Activated CD4-positive, alpha-beta memory T cell treated with anti-CD3 and anti-CD28 coated beads for 36 hours (primary cell): ENCODE measurements around the gene KDF1. TPM values are rescaled to one million over a fixed set of nuclear protein-coding genes. Genes with fewer than 3 reads are reported as not detected.
"Not testable (repeated sequence)": the region's sequence is repeated elsewhere in the genome, so short reads cannot be mapped to it uniquely, and the experiment has no call there.

ENCODE experiments used
- CTCF ChIA-PET: fragments of 350-600 bp; sonication (Branson Sonifier 250); formaldehyde crosslinking; loops from one replicate; lab custom pipeline; 2021; ENCODE audit warnings: antibody characterized with exemption, inconsistent platforms; lab: Charles Lee
- POLR2A ChIA-PET: fragments of 350-600 bp; sonication (Branson Sonifier 250); formaldehyde crosslinking; loops from one replicate; lab custom pipeline; 2021; ENCODE audit warnings: antibody characterized with exemption; lab: Charles Lee
- DNase-seq: peaks from one replicate; pipeline ENCODE4 v3.0.0-alpha.2; 2020
- H3K27ac Mint-ChIP-seq: one replicate; pipeline ENCODE4 v1.8.0; 2021; ENCODE audit warnings: mixed read lengths
- H3K27me3 Mint-ChIP-seq: one replicate; pipeline ENCODE4 v1.8.0; 2021; ENCODE audit warnings: mixed read lengths
- H3K36me3 Mint-ChIP-seq: one replicate; pipeline ENCODE4 v1.8.0; 2021; ENCODE audit warnings: mixed read lengths
- H3K4me1 Mint-ChIP-seq: one replicate; pipeline ENCODE4 v1.8.0; 2021; ENCODE audit warnings: low read depth, mixed read lengths
- H3K4me3 Mint-ChIP-seq: one replicate; pipeline ENCODE4 v1.8.0; 2021; ENCODE audit warnings: mild to moderate bottlenecking, mixed read lengths
- H3K9me3 Mint-ChIP-seq: one replicate; pipeline ENCODE4 v1.8.0; 2021; ENCODE audit warnings: mixed read lengths
- intact Hi-C: fragments of 100-400 bp; cut with micrococcal nuclease; formaldehyde crosslinking; loops from one replicate; pipeline ENCODE4 v1.15.1; 2023
- total RNA-seq, 2 experiments: library from RNA; stranded (reverse); gene quantifications; one replicate each; pipeline ENCODE4 v1.2.3, GENCODE V29; 2021

Gene KDF1
- total RNA-seq, 2 experiments from 2014 or later, result not detected

- intact Hi-C loops, result loop anchor here (10.0 kb wide), 1 partner anchor 53 kb away; no protein-coding TSS in a partner anchor
- Mint-ChIP-seq H3K27me3 (peaks cover 33% of the 10 kb centered on the region), H3K4me3 (no peak overlapping the region), H3K36me3 (no peaks in the 10 kb centered on the region), H3K27ac (no peak overlapping the region), H3K4me1 (peaks cover 16% of the 10 kb centered on the region), H3K9me3 (no peaks in the 10 kb centered on the region)
- DNase-seq, result peak; percentile 43
- POLR2A ChIA-PET, result no interaction called here
- CTCF ChIA-PET, result interaction anchor here (1.5 kb wide), 1 partner anchor 54 kb away, joined by 3 read pairs; no protein-coding TSS in a partner anchor
Observed at GRCh38 chr1:26991310-26992116, 31.2 kb upstream of the KDF1 start.

- H3K27ac Mint-ChIP-seq, H3K36me3 Mint-ChIP-seq, DNase-seq, H3K9me3 Mint-ChIP-seq, POLR2A ChIA-PET, H3K4me3 Mint-ChIP-seq: not testable (repeated sequence)
- CTCF ChIA-PET, result interaction anchor here (1.2 to 2.1 kb wide), 2 partner anchors 8 to 111 kb away, joined by 3 to 8 read pairs; no protein-coding TSS in a partner anchor
- peaks cover 16% of the 10 kb centered on the region for H3K4me1 Mint-ChIP-seq
- H3K27me3 Mint-ChIP-seq, result peaks cover 23% of the 10 kb centered on the region
- intact Hi-C loops, result loop anchor here (10.0 kb wide), 1 partner anchor 55 kb away; no protein-coding TSS in a partner anchor
Observed at GRCh38 chr1:26989403-26990109, 29.3 kb upstream of the KDF1 start.

- no peak overlapping the region for H3K27ac Mint-ChIP-seq
- no peak for DNase-seq
- intact Hi-C loops, result no loop called here
- peaks cover 20% of the 10 kb centered on the region for H3K27me3 Mint-ChIP-seq
- peaks cover 6% of the 10 kb centered on the region for H3K4me1 Mint-ChIP-seq
- H3K9me3 Mint-ChIP-seq, result no peaks in the 10 kb centered on the region
- POLR2A ChIA-PET, result no interaction called here
- CTCF ChIA-PET, result interaction anchor here (0.8 kb wide), 1 partner anchor 8 kb away, joined by 3 read pairs; no protein-coding TSS in a partner anchor
- no peaks in the 10 kb centered on the region for H3K36me3 Mint-ChIP-seq
- no peak overlapping the region for H3K4me3 Mint-ChIP-seq
Observed at GRCh38 chr1:26986658-26987057, 26.4 kb upstream of the KDF1 start.

GRCh38 chr1:26984291-26984690 is 24.0 kb upstream of the KDF1 start:
- H3K36me3 Mint-ChIP-seq, result no peaks in the 10 kb centered on the region
- POLR2A ChIA-PET, result no interaction called here
- intact Hi-C loops, result no loop called here
- H3K27ac Mint-ChIP-seq, result no peak overlapping the region
- no peak for DNase-seq
- H3K4me3 Mint-ChIP-seq, result no peak overlapping the region
- H3K27me3 Mint-ChIP-seq, result peaks cover 17% of the 10 kb centered on the region
- H3K4me1 Mint-ChIP-seq, result no peaks in the 10 kb centered on the region
- CTCF ChIA-PET, result interaction anchor here (0.7 to 1.7 kb wide), 3 partner anchors 10 to 14 kb away, joined by 3 to 6 read pairs (median 3); no protein-coding TSS in a partner anchor
- no peaks in the 10 kb centered on the region for H3K9me3 Mint-ChIP-seq

- Mint-ChIP-seq H3K9me3 (no peaks in the 10 kb centered on the region), H3K36me3 (no peaks in the 10 kb centered on the region), H3K4me1 (no peaks in the 10 kb centered on the region), H3K4me3 (no peak overlapping the region), H3K27ac (no peak overlapping the region), H3K27me3 (peaks cover 17% of the 10 kb centered on the region)
- intact Hi-C loops, result no loop called here
- DNase-seq, result no peak
- CTCF ChIA-PET, result interaction anchor here (0.7 to 1.7 kb wide), 2 partner anchors 13 to 14 kb away, joined by 3 to 6 read pairs; no protein-coding TSS in a partner anchor
- POLR2A ChIA-PET, result no interaction called here
Observed at GRCh38 chr1:26983863-26984262, 23.6 kb upstream of the KDF1 start.

- H3K4me3 Mint-ChIP-seq, result no peak overlapping the region
- POLR2A ChIA-PET, result no interaction called here
- H3K27ac Mint-ChIP-seq, result no peak overlapping the region
- intact Hi-C loops, result no loop called here
- no peaks in the 10 kb centered on the region for H3K36me3 Mint-ChIP-seq
- DNase-seq, result no peak
- H3K4me1 Mint-ChIP-seq, result no peaks in the 10 kb centered on the region
- H3K27me3 Mint-ChIP-seq, result peaks cover 17% of the 10 kb centered on the region
- H3K9me3 Mint-ChIP-seq, result no peaks in the 10 kb centered on the region
- CTCF ChIA-PET, result interaction anchor here (1.1 kb wide), 1 partner anchor 17 kb away, joined by 3 read pairs; no protein-coding TSS in a partner anchor
Observed at GRCh38 chr1:26981146-26981846, 21.0 kb upstream of the KDF1 start.

- H3K4me1 Mint-ChIP-seq, result no peaks in the 10 kb centered on the region
- H3K27me3 Mint-ChIP-seq, result peaks cover 11% of the 10 kb centered on the region
- intact Hi-C loops, result no loop called here
- no peak overlapping the region for H3K4me3 Mint-ChIP-seq
- H3K36me3 Mint-ChIP-seq, result no peaks in the 10 kb centered on the region
- H3K9me3 Mint-ChIP-seq, result no peaks in the 10 kb centered on the region
- CTCF ChIA-PET, result no interaction called here
- H3K27ac Mint-ChIP-seq, result no peak overlapping the region
- POLR2A ChIA-PET, result no interaction called here
- no peak for DNase-seq
Observed at GRCh38 chr1:26978901-26979300, 18.6 kb upstream of the KDF1 start.

GRCh38 chr1:26976621-26977510 is 16.6 kb upstream of the KDF1 start:
- POLR2A ChIA-PET, result no interaction called here
- Mint-ChIP-seq H3K4me1 (no peaks in the 10 kb centered on the region), H3K27ac (no peak overlapping the region), H3K36me3 (no peaks in the 10 kb centered on the region), H3K27me3 (peaks cover 7% of the 10 kb centered on the region), H3K4me3 (no peak overlapping the region), H3K9me3 (no peaks in the 10 kb centered on the region)
- no peak for DNase-seq
- intact Hi-C loops, result no loop called here
- CTCF ChIA-PET, result no interaction called here

- Mint-ChIP-seq H3K4me3 (no peak overlapping the region), H3K36me3 (no peaks in the 10 kb centered on the region), H3K27me3 (peaks cover 3% of the 10 kb centered on the region), H3K4me1 (no peaks in the 10 kb centered on the region), H3K27ac (no peak overlapping the region), H3K9me3 (no peaks in the 10 kb centered on the region)
- CTCF ChIA-PET, result interaction anchor here (0.7 kb wide), 1 partner anchor 73 kb away, joined by 3 read pairs; no protein-coding TSS in a partner anchor
- intact Hi-C loops, result no loop called here
- no peak for DNase-seq
- POLR2A ChIA-PET, result no interaction called here
Observed at GRCh38 chr1:26972821-26973220, 12.6 kb upstream of the KDF1 start.

GRCh38 chr1:26972390-26972789 is 12.1 kb upstream of the KDF1 start:
- intact Hi-C loops, result no loop called here
- ChIA-PET POLR2A (no interaction called here), CTCF (no interaction called here)
- H3K4me1 Mint-ChIP-seq, result no peaks in the 10 kb centered on the region
- H3K27me3 Mint-ChIP-seq, result peaks cover 5% of the 10 kb centered on the region
- no peaks in the 10 kb centered on the region for H3K36me3 Mint-ChIP-seq
- no peak overlapping the region for H3K27ac Mint-ChIP-seq
- no peaks in the 10 kb centered on the region for H3K9me3 Mint-ChIP-seq
- DNase-seq, result no peak
- H3K4me3 Mint-ChIP-seq, result no peak overlapping the region

- H3K27me3 Mint-ChIP-seq, result peaks cover 8% of the 10 kb centered on the region
- DNase-seq, result no peak
- ChIA-PET POLR2A (no interaction called here), CTCF (no interaction called here)
- no peaks in the 10 kb centered on the region for H3K4me1 Mint-ChIP-seq
- no peaks in the 10 kb centered on the region for H3K36me3 Mint-ChIP-seq
- no peak overlapping the region for H3K27ac Mint-ChIP-seq
- H3K4me3 Mint-ChIP-seq, result no peak overlapping the region
- intact Hi-C loops, result no loop called here
- no peaks in the 10 kb centered on the region for H3K9me3 Mint-ChIP-seq
Observed at GRCh38 chr1:26971590-26971989, 11.3 kb upstream of the KDF1 start.
